ENCODE measurements around the gene ANG. TPM values are rescaled to one million over a fixed set of nuclear protein-coding genes. Genes with fewer than 3 reads are reported as not detected.
"Not testable (repeated sequence)": the region's sequence is repeated elsewhere in the genome, so short reads cannot be mapped to it uniquely, and the experiment has no call there.

Gene ANG
- total RNA-seq, 1 donor = 1.7 TPM

- H3K4me3 ChIP-seq (ENCODE audit: low read depth, low read length) = no peak overlapping the region
- no peak for TF ChIP-seq CTCF (IDR thresholded peaks at IDR 0.05; ENCODE audit: insufficient read depth, low read depth, low read length)
- DNase-seq (ENCODE audit: low read depth) = no peak
These were observed 10.4 kb downstream of the ANG start for GRCh38 chr14:20698934-20699333.

DNA sequence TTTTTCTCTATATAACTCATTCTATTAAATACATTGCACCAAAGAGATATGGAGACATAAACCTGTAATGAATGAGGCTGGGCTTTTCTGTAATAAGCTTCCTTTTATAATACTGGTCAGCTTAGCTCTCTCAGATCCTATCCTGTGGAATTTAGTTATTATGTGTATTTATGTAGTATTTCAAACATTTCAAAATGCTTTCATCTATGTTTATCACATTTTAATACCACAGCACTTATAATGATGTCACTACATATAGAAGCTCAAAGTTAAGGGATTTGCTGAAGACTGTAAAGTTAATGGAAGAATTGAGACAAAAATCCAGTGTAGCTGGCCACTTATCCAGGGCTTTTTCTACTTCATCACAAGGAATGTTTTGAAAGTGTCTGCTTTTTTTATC lies 11.4 kb downstream of the ANG start:
- no peak for TF ChIP-seq CTCF (IDR thresholded peaks at IDR 0.05; ENCODE audit: insufficient read depth, low read depth, low read length)
- no peak overlapping the region for H3K4me3 ChIP-seq (ENCODE audit: low read depth, low read length)

DNA sequence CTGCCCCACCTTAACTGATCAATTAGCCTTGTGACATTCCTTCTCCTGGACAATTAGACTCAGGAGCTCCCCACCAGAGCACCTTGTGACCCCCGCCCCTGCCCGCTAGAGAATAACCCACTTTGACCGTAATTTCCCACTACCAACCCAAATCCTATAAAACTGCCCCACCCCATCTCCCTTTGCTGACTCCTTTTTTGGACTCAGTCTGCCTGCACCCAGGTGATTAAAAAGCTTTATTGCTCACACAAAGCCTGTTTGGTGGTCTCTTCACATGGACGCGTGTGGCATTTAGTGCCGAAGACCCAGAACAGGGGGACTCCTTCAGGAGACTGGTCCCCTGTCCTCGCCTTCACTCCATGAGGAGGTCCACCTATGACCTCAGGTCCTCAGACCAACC lies 12.4 kb downstream of the ANG start:
- not testable (repeated sequence) for DNase-seq (ENCODE audit: low read depth); H3K4me3 ChIP-seq (ENCODE audit: low read depth, low read length)

More for the DNA sequence above, 11.4 kb downstream of the ANG start:
- DNase-seq (ENCODE audit: low read depth) = no peak

DNA sequence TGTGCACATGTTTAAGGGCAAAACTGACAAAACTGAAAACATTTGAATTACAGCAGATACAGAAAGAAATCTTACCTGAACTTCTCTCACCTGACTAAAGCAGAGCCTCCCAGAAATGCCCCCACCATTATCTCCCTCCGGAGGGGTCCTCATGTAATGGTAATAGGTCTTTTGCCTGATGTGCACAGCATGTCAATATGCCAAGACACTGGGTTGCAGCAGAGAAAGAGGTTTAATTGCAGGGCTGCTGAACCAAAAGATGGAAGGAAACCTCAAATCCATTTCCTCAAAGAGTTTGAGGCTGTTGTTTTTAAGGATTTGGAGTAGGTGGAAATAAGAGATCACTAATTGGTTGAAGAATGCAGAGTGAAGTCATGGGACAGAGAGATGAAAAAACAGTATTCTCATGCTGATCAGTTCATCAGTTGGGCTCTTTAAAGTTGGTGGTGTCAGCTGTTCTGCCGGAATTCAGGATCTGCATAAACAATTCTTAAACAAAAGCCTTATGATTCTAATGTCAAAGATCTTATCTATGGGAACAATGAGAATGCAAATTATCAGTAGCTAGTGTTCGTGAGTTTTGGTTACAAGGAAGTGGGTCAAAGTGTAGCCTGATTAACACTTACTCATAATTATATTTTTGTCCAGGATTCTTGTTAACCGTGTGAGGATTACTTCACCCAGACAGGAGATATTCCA lies 18.2 kb downstream of the ANG start:
- DNase-seq (ENCODE audit: low read depth) = no peak
- no peak for TF ChIP-seq CTCF (IDR thresholded peaks at IDR 0.05; ENCODE audit: insufficient read depth, low read depth, low read length)
- H3K4me3 ChIP-seq (ENCODE audit: low read depth, low read length) = no peak overlapping the region

DNA sequence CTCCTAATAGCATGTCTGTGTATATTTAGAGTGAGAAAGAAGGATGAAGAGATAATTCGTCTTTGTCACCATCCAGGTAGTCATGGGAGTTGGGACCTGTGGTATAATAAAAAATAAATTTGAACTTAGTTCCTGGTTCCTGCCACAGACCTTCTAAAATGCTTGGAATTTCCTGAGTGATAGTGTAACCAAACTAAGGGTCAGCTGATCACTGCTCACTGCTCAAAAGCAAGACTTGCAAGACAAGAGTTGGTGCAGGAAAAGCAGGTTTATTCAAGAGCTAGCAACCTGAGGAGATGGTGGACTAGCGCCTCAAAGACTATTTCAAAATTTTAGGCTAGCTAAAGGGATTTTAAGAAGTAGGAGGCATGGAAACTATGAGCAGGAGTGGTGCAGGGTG lies 19.1 kb downstream of the ANG start:
- no peak overlapping the region for H3K4me3 ChIP-seq (ENCODE audit: low read depth, low read length)
- TF ChIP-seq CTCF (IDR thresholded peaks at IDR 0.05; ENCODE audit: insufficient read depth, low read depth, low read length) = no peak
- peak; percentile 1 for DNase-seq (ENCODE audit: low read depth)

- DNase-seq (ENCODE audit: low read depth) = no peak
- no peak overlapping the region for H3K4me3 ChIP-seq (ENCODE audit: low read depth, low read length)
- TF ChIP-seq CTCF (IDR thresholded peaks at IDR 0.05; ENCODE audit: insufficient read depth, low read depth, low read length) = no peak
These were observed 22.7 kb downstream of the ANG start for GRCh38 chr14:20711261-20711660.

DNA sequence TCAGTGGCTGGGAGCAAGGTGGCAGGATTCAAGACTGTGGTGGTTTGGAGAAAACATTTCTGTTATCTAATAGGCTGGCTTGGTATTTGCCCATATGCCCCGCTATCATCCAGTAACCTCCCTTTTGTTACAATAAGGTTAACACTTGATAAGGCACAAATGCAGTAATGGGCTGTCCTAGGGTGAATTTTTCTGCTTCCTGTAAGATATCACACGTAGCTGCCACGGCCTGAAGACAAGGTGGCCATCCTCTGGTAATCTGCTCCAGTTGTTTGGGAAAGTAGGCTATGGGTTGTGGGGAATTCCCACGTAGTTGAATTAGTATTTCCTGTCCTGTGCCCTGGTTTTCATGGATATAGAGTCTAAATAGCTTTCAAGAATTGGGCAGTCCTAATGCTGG lies 23.1 kb downstream of the ANG start:
- no peak overlapping the region for H3K4me3 ChIP-seq (ENCODE audit: low read depth, low read length)
- no peak for DNase-seq (ENCODE audit: low read depth)
- no peak for TF ChIP-seq CTCF (IDR thresholded peaks at IDR 0.05; ENCODE audit: insufficient read depth, low read depth, low read length)
